ENCODE measurements around the gene ANGPTL7.

Gene ANGPTL7

DNA sequence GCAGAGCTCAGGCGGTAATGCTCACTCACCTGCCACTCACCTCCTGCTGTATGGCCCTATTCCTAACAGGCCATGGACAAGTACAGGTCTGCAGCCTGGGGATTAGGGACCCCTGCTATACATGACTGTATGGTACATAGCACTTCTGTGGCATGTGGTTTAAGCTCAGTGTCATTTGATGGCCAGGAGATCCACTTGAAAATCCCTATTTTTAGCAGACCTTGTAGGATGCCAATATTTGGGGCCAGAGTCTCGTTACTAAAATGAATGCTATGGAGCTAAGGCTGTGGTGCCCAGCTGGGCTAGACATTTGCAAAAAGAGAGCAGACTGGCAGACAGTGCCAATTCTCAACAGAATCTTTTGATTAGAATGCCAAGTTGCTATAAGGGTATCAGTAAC, 1.7 kb upstream of the ANGPTL7 start:
- Histone ChIP-seq H3K9ac (ENCODE audit: low read length) (no peak overlapping the region), H3K4me1 (ENCODE audit: control insufficient read depth, insufficient read depth, low read length) (peaks cover 19% of the 10 kb centered on the region), H3K27me3 (replicated peaks; ENCODE audit: control insufficient read depth, insufficient read depth, low read length) (no peaks in the 10 kb centered on the region), H3K36me3 (ENCODE audit: control insufficient read depth, insufficient read depth, low read length, severe bottlenecking) (peaks cover 40% of the 10 kb centered on the region), H3K9me3 (ENCODE audit: control insufficient read depth, low read length) (no peaks in the 10 kb centered on the region), H3K4me3 (ENCODE audit: low read length) (no peak overlapping the region)
- DNase-seq (ENCODE audit: low read depth): no peak

DNA sequence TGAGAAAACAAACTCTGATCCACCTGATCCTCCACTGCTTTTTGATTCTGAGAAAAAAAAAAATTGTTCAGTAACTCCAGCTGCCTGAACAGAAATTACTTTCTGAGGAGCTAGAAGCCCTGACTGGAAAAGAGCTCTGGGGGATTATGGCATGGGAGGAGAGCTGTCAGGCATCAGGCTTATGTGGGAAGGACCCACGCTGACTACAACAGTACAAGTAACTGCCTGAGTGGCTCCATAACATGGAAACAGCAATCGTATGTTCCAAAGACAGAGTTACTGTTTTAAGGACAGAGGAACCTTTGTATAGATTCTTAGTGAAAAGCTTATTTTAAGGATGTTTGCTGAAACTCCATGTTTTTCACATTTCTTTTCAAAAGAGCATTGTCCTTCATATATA, 1.2 kb upstream of the ANGPTL7 start:
- peaks cover 44% of the 10 kb centered on the region for H3K36me3 ChIP-seq (ENCODE audit: control insufficient read depth, insufficient read depth, low read length, severe bottlenecking)
- peak overlapping the region; percentile 7 for H3K9ac ChIP-seq (ENCODE audit: low read length)
- no peaks in the 10 kb centered on the region for H3K9me3 ChIP-seq (ENCODE audit: control insufficient read depth, low read length)
- DNase-seq (ENCODE audit: low read depth): no peak
- no peak overlapping the region for H3K4me3 ChIP-seq (ENCODE audit: low read length)
- H3K4me1 ChIP-seq (ENCODE audit: control insufficient read depth, insufficient read depth, low read length): peaks cover 19% of the 10 kb centered on the region
- no peaks in the 10 kb centered on the region for H3K27me3 ChIP-seq (replicated peaks; ENCODE audit: control insufficient read depth, insufficient read depth, low read length)

DNA sequence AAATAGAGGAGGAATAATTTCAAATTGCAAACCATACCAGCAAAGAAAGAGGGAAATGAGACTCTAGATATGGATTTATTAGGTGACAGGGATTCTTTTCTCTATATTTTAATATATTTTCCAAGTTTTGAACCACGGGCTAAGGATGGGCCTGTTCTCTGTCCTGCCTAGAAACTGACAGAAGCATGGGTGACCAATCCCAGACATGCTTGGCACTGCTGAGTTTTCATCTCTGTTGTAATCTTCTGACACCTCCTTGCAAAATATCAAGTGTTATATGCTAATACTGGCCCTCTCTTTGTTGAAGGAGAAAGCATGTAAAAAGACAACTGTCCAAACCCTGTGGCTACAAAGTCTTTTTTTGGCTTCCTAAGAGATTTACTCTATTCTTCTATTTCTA, 774 bp upstream of the ANGPTL7 start:
- Histone ChIP-seq H3K27me3 (replicated peaks; ENCODE audit: control insufficient read depth, insufficient read depth, low read length) (no peaks in the 10 kb centered on the region), H3K4me1 (ENCODE audit: control insufficient read depth, insufficient read depth, low read length) (peaks cover 19% of the 10 kb centered on the region), H3K4me3 (ENCODE audit: low read length) (no peak overlapping the region), H3K9ac (ENCODE audit: low read length) (peak overlapping the region; percentile 7), H3K36me3 (ENCODE audit: control insufficient read depth, insufficient read depth, low read length, severe bottlenecking) (peaks cover 47% of the 10 kb centered on the region), H3K9me3 (ENCODE audit: control insufficient read depth, low read length) (no peaks in the 10 kb centered on the region)
- peak; percentile 36 for DNase-seq (ENCODE audit: low read depth)

DNA sequence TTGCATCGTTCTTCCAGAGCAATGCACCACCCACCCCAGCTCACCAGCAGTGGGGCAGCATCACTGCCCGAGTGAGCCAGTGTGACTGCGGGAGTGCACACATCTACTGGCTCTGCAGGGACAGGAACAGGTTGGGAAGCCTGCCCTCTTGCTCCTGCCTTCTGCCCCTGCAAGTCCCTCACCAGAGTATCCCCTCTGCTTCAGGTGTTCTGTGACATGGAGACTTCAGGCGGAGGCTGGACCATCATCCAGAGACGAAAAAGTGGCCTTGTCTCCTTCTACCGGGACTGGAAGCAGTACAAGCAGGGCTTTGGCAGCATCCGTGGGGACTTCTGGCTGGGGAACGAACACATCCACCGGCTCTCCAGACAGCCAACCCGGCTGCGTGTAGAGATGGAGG, 4.2 kb downstream of the ANGPTL7 start:
- no peak for DNase-seq (ENCODE audit: low read depth)
- no peaks in the 10 kb centered on the region for H3K9me3 ChIP-seq (ENCODE audit: control insufficient read depth, low read length)
- H3K36me3 ChIP-seq (ENCODE audit: control insufficient read depth, insufficient read depth, low read length, severe bottlenecking): peaks cover 80% of the 10 kb centered on the region
- H3K4me3 ChIP-seq (ENCODE audit: low read length): no peak overlapping the region
- H3K9ac ChIP-seq (ENCODE audit: low read length): no peak overlapping the region
- peaks cover 9% of the 10 kb centered on the region for H3K4me1 ChIP-seq (ENCODE audit: control insufficient read depth, insufficient read depth, low read length)
- no peaks in the 10 kb centered on the region for H3K27me3 ChIP-seq (replicated peaks; ENCODE audit: control insufficient read depth, insufficient read depth, low read length)

DNA sequence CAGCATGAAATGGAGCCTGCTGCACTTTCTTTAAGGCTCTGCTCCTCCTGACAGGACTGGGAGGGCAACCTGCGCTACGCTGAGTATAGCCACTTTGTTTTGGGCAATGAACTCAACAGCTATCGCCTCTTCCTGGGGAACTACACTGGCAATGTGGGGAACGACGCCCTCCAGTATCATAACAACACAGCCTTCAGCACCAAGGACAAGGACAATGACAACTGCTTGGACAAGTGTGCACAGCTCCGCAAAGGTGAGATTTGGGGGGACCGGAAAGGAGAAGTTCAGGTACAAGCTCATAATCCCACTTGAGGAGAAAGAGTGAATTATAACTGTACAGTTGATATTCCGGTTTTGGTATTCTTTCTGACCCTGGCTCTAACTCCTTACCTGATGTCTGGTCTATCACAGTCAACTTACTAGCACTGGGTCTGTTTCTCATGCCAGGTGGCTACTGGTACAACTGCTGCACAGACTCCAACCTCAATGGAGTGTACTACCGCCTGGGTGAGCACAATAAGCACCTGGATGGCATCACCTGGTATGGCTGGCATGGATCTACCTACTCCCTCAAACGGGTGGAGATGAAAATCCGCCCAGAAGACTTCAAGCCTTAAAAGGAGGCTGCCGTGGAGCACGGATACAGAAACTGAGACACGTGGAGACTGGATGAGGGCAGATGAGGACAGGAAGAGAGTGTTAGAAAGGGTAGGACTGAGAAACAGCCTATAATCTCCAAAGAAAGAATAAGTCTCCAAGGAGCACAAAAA, 5.4 kb downstream of the ANGPTL7 start:
- Histone ChIP-seq H3K9ac (ENCODE audit: low read length) (no peak overlapping the region), H3K4me3 (ENCODE audit: low read length) (no peak overlapping the region), H3K9me3 (ENCODE audit: control insufficient read depth, low read length) (no peaks in the 10 kb centered on the region), H3K27me3 (replicated peaks; ENCODE audit: control insufficient read depth, insufficient read depth, low read length) (no peaks in the 10 kb centered on the region), H3K4me1 (ENCODE audit: control insufficient read depth, insufficient read depth, low read length) (no peaks in the 10 kb centered on the region), H3K36me3 (ENCODE audit: control insufficient read depth, insufficient read depth, low read length, severe bottlenecking) (peaks cover 91% of the 10 kb centered on the region)
- DNase-seq (ENCODE audit: low read depth): no peak

DNA sequence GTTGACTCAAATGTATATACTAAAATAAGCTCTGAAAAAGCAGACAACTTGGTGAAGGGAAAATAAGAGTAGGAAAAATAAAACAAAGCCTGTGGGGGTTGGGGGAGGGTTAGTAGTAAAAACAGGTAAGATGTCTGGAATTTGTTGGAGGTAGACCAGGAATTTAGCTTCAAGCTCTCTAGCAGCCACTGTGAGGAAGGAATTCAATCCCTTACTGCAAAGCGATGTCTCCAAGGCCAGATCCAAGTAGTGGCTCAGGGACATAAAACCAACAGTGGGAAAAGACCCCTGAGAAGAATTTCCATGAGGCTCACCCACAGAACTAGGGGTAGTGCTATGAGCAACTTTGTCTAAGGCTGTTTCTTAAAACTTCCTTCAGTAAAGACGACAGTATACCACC, 7.8 kb downstream of the ANGPTL7 start:
- Histone ChIP-seq H3K27me3 (replicated peaks; ENCODE audit: control insufficient read depth, insufficient read depth, low read length) (no peaks in the 10 kb centered on the region), H3K4me1 (ENCODE audit: control insufficient read depth, insufficient read depth, low read length) (no peaks in the 10 kb centered on the region), H3K9me3 (ENCODE audit: control insufficient read depth, low read length) (no peaks in the 10 kb centered on the region), H3K9ac (ENCODE audit: low read length) (no peak overlapping the region), H3K36me3 (ENCODE audit: control insufficient read depth, insufficient read depth, low read length, severe bottlenecking) (peaks cover 86% of the 10 kb centered on the region), H3K4me3 (ENCODE audit: low read length) (no peak overlapping the region)
- no peak for DNase-seq (ENCODE audit: low read depth)

DNA sequence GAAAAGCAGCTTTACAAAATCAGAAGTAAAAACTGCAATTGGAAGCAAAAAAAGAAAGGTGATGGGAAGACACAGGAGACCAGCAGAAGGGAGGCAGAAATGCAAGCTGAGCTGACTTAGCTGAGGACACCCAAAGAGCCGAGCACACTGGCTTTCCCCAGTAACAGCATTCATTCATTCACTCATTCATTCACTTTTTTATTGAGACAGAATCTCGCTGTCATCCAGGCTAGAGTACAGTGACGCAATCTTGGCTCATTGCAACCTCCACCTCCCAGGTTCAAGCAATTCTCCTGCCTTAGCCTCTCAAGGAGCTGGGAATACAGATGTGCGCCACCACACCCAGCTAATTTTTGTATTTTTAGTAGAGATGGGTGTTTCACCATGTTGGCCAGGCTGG, 8.2 kb downstream of the ANGPTL7 start:
- Histone ChIP-seq H3K9me3 (ENCODE audit: control insufficient read depth, low read length) (no peaks in the 10 kb centered on the region), H3K36me3 (ENCODE audit: control insufficient read depth, insufficient read depth, low read length, severe bottlenecking) (peaks cover 83% of the 10 kb centered on the region), H3K9ac (ENCODE audit: low read length) (no peak overlapping the region), H3K4me3 (ENCODE audit: low read length) (no peak overlapping the region), H3K4me1 (ENCODE audit: control insufficient read depth, insufficient read depth, low read length) (no peaks in the 10 kb centered on the region), H3K27me3 (replicated peaks; ENCODE audit: control insufficient read depth, insufficient read depth, low read length) (no peaks in the 10 kb centered on the region)
- DNase-seq (ENCODE audit: low read depth): no peak

DNA sequence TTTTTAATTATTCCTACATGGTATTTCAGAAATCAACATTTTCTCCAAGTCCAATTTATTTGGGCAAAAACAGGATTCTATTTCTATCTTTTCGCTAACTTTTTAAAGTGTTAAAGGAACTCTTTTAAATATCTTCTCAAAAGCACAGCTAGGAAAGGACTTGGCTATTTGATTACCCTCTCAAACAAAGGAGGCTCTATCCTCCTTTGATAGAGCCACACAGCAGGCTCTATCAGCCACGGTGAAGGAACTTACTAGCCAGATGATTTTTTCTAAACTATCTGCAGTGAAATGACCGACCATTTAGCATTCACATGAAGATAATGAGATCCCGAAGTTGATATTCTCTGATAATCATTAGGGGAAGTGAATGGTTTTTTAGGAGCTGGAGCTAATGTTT, 9.1 kb downstream of the ANGPTL7 start:
- DNase-seq (ENCODE audit: low read depth): no peak
- H3K4me1 ChIP-seq (ENCODE audit: control insufficient read depth, insufficient read depth, low read length): no peaks in the 10 kb centered on the region
- peaks cover 76% of the 10 kb centered on the region for H3K36me3 ChIP-seq (ENCODE audit: control insufficient read depth, insufficient read depth, low read length, severe bottlenecking)

DNA sequence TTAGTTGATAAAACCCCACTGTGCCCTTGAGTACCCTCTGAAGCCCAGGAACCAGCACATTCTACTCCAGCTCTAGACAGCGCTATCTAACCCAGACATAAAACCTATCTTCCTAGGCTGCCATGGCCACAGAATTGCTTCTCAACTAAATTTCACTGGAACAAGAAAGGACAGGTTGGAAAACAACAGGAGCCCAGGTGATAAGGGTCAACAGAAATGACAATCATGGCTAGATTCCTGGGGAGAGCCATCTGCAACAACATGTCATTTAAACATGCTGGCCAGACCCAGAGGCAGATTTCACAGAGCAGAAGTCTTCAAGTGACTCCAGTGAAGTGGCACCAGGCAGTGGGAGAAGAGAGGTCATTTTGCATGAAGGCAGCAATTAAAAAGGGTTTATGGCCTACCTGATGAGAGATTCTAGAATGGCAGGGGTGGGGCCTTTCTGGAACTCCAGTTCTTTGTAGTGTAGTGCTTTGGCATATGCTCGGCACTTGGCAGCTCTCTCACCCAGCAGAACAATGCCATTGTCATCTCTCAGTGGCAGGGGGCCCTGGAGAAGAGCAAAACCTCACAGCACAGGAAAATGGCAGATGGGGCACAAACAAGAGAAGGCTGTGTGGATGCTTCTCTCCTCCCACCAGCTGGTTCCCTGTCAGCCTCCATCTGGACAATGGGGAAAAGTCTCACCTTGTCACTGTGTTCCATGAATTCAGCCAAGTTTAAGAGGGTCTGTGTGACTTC, 9.9 kb downstream of the ANGPTL7 start:
- DNase-seq (ENCODE audit: low read depth): no peak
- H3K27me3 ChIP-seq (replicated peaks; ENCODE audit: control insufficient read depth, insufficient read depth, low read length): no peaks in the 10 kb centered on the region
- H3K4me1 ChIP-seq (ENCODE audit: control insufficient read depth, insufficient read depth, low read length): no peaks in the 10 kb centered on the region
- no peak overlapping the region for H3K9ac ChIP-seq (ENCODE audit: low read length)
- H3K36me3 ChIP-seq (ENCODE audit: control insufficient read depth, insufficient read depth, low read length, severe bottlenecking): peaks cover 76% of the 10 kb centered on the region
- H3K4me3 ChIP-seq (ENCODE audit: low read length): no peak overlapping the region
- no peaks in the 10 kb centered on the region for H3K9me3 ChIP-seq (ENCODE audit: control insufficient read depth, low read length)

More for the DNA sequence above, 9.1 kb downstream of the ANGPTL7 start:
- H3K9ac ChIP-seq (ENCODE audit: low read length): no peak overlapping the region
- H3K4me3 ChIP-seq (ENCODE audit: low read length): no peak overlapping the region
- H3K27me3 ChIP-seq (replicated peaks; ENCODE audit: control insufficient read depth, insufficient read depth, low read length): no peaks in the 10 kb centered on the region
- no peaks in the 10 kb centered on the region for H3K9me3 ChIP-seq (ENCODE audit: control insufficient read depth, low read length)

DNA sequence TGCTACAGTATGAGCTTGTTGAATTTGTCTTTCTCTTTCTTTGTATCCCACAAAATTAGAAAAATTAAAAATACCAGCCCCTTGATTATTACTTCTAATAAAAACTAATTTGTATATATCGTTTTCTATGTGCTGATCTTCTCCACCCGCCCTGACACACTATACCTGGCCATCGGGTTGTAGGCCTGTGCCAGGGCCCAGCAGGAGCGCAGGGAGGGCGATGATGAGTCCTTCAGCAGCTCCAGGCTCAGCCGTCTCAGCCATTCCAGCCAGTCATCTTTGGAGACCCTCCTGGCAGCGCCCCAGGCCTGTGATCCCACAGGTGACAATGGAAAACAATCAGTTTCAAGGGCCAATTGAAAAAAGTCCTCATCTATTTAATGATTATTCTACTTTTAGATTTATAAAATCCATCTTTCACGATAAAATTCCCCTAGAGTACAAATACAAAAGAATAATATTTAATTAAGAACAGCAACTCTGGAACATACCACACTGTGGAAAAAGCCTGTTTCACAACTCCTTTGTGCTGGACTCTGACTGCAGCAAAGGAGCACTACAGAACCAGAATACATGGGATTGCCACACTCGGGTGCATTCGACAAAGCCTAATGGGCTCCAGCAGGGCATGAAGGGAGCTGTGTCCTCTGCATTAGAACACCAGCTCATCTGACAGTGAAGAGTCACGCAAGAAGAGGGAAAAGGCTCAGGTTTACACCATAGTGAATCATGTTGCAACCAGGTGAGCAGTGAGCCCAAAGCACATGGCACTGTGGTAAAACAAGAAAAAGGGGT, 15.4 kb downstream of the ANGPTL7 start:
- H3K4me3 ChIP-seq (ENCODE audit: low read length): no peak overlapping the region
- peak; percentile 21 for DNase-seq (ENCODE audit: low read depth)
- no peak overlapping the region for H3K9ac ChIP-seq (ENCODE audit: low read length)
- H3K9me3 ChIP-seq (ENCODE audit: control insufficient read depth, low read length): no peaks in the 10 kb centered on the region
- peaks cover 18% of the 10 kb centered on the region for H3K4me1 ChIP-seq (ENCODE audit: control insufficient read depth, insufficient read depth, low read length)
- H3K36me3 ChIP-seq (ENCODE audit: control insufficient read depth, insufficient read depth, low read length, severe bottlenecking): peaks cover 74% of the 10 kb centered on the region
- H3K27me3 ChIP-seq (replicated peaks; ENCODE audit: control insufficient read depth, insufficient read depth, low read length): no peaks in the 10 kb centered on the region
